Measurements from ENCODE around the gene NT5C1A.

Gene NT5C1A

DNA sequence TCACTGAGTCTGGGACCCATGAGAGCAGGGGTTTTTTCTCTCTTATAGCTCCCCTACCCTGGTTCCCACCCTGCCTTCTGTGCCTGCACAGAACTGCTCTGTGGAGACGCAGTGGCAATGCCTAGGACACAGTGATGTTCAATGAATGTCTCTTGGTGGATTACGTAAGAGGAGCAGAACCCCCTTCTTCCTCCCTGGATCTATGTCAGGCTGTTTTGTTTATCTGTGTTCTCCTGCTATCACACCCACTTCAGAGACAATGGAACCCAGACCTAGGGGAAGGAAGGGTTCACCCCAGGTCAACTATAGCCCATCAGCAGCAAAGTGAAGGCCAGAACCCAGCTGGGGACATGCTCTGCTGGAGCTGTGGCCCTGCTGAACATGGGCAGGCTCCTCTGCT is 17.3 kb upstream of the NT5C1A start:
- Histone ChIP-seq H3K27ac (no peak overlapping the region), H3K4me3 (ENCODE audit: low read depth in 1 of 2, low read length in 1 of 2) (no peak overlapping the region), H3K27me3 (peaks cover 96% of the 10 kb centered on the region), H3K4me1 (ENCODE audit: control insufficient read depth in 1 of 2, insufficient read depth in 1 of 2, low read depth in 1 of 2, low read length in 1 of 2) (peaks cover 15 to 18% of the 10 kb centered on the region in 2 experiments), H3K9me3 (no peaks in the 10 kb centered on the region), H3K36me3 (no peaks in the 10 kb centered on the region)
- TF ChIP-seq CTCF (IDR thresholded peaks at IDR 0.05) = no peak

DNA sequence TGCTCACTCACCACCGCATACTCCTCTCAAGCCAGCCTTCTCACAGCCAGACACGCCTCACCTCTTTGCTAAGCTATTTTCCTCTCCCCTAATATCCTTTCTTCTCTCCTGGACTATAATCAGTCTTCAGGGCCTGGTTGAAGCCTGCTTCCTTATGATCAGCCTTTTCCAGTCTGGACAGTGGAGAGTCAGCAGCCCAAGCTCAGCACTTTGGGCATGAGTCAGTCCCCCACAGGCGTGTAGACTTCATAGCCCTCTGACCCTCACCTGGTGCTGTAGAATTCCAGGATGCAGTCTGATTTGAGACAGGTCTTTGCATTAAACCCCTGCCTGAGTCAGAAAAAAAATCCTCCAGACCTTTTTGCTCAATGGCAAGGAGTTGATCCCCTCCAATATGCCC is 16.8 kb upstream of the NT5C1A start:
- Histone ChIP-seq H3K4me3 (ENCODE audit: low read depth in 1 of 2, low read length in 1 of 2) (no peak overlapping the region), H3K27ac (no peak overlapping the region), H3K36me3 (no peaks in the 10 kb centered on the region), H3K4me1 (ENCODE audit: control insufficient read depth in 1 of 2, insufficient read depth in 1 of 2, low read depth in 1 of 2, low read length in 1 of 2) (peaks cover 17 to 18% of the 10 kb centered on the region in 2 experiments), H3K27me3 (peaks cover 96% of the 10 kb centered on the region), H3K9me3 (no peaks in the 10 kb centered on the region)
- no peak for TF ChIP-seq CTCF (IDR thresholded peaks at IDR 0.05)

DNA sequence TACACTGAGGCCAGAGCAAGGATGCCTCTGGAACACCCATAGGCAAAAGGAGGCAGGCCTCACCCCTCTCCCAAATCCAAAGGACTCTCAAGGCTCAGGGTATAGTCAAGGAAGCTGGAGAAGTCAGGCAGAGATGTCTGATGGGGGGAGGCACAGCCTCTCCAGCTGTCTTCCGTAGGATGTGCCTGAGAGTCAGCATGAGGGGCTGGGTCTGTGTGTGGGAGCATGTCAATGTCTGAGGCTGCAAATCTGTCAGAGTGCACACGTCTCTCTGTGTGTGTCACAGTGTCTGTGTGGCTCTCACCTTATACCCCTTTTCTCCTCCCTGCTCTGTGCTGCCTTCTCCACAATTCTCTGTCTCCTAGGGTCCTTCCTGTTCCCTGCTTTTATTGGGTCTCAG is 15.3 kb upstream of the NT5C1A start:
- Histone ChIP-seq H3K4me1 (ENCODE audit: control insufficient read depth in 1 of 2, insufficient read depth in 1 of 2, low read depth in 1 of 2, low read length in 1 of 2) (peaks cover 15 to 18% of the 10 kb centered on the region in 2 experiments), H3K27me3 (peaks cover 96% of the 10 kb centered on the region)
- no peak for TF ChIP-seq CTCF (IDR thresholded peaks at IDR 0.05)

DNA sequence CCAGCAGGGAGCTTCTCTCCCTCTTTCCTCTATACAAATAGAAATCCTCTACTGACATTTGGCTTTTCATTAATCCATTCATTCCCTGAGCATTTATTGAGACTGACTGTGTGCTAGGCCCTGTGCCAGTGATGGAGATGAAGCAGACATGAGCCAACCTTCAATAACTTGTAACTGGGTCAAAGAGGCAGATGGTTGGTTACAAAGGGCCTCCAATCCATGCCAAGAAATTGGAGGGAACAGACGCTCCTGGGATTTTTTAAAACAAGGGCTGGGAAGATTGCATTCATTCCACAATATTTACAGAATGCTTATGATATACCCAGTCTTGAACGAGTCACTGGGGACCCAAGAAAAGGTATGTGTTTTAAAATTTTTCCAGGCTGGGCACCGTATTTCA is 13.2 kb upstream of the NT5C1A start:
- Histone ChIP-seq H3K4me3 (ENCODE audit: low read depth in 1 of 2, low read length in 1 of 2) (no peak overlapping the region), H3K27ac (no peak overlapping the region), H3K4me1 (ENCODE audit: control insufficient read depth in 1 of 2, insufficient read depth in 1 of 2, low read depth in 1 of 2, low read length in 1 of 2) (peaks cover 0 to 3% of the 10 kb centered on the region in 2 experiments), H3K36me3 (no peaks in the 10 kb centered on the region), H3K27me3 (peaks cover 96% of the 10 kb centered on the region), H3K9me3 (no peaks in the 10 kb centered on the region)
- TF ChIP-seq CTCF (IDR thresholded peaks at IDR 0.05) = no peak

More for the DNA sequence above, 15.3 kb upstream of the NT5C1A start:
- Histone ChIP-seq H3K27ac (no peak overlapping the region), H3K9me3 (no peaks in the 10 kb centered on the region), H3K36me3 (no peaks in the 10 kb centered on the region), H3K4me3 (ENCODE audit: low read depth in 1 of 2, low read length in 1 of 2) (no peak overlapping the region)

- Histone ChIP-seq H3K4me3 (ENCODE audit: low read depth in 1 of 2, low read length in 1 of 2) (no peak overlapping the region), H3K9me3 (no peaks in the 10 kb centered on the region)
Measured at GRCh38 chr1:39684313-39684664, 12.4 kb upstream of the NT5C1A start.

More at GRCh38 chr1:39684313-39684664, 12.4 kb upstream of the NT5C1A start:
- no peak for TF ChIP-seq CTCF (IDR thresholded peaks at IDR 0.05)
- peaks cover 0 to 3% of the 10 kb centered on the region in 2 experiments for H3K4me1 ChIP-seq (ENCODE audit: control insufficient read depth in 1 of 2, insufficient read depth in 1 of 2, low read depth in 1 of 2, low read length in 1 of 2)
- H3K36me3 ChIP-seq = no peaks in the 10 kb centered on the region
- H3K27me3 ChIP-seq = peaks cover 96% of the 10 kb centered on the region
- no peak overlapping the region for H3K27ac ChIP-seq
